Activated CD4-positive, alpha-beta T cell treated with anti-CD3 and anti-CD28 coated beads, Interleukin-2, amount 50 U/mL, for 16 hours (primary cell): ENCODE results near the gene STAB2.
A peak's percentile ranks its signal among the peaks of the same experiment; 100 is the strongest.

ENCODE experiments used
- DNase-seq: peaks from one replicate; pipeline ENCODE4 v3.0.0-alpha.2; 2020

The STAB2 gene, protein sequence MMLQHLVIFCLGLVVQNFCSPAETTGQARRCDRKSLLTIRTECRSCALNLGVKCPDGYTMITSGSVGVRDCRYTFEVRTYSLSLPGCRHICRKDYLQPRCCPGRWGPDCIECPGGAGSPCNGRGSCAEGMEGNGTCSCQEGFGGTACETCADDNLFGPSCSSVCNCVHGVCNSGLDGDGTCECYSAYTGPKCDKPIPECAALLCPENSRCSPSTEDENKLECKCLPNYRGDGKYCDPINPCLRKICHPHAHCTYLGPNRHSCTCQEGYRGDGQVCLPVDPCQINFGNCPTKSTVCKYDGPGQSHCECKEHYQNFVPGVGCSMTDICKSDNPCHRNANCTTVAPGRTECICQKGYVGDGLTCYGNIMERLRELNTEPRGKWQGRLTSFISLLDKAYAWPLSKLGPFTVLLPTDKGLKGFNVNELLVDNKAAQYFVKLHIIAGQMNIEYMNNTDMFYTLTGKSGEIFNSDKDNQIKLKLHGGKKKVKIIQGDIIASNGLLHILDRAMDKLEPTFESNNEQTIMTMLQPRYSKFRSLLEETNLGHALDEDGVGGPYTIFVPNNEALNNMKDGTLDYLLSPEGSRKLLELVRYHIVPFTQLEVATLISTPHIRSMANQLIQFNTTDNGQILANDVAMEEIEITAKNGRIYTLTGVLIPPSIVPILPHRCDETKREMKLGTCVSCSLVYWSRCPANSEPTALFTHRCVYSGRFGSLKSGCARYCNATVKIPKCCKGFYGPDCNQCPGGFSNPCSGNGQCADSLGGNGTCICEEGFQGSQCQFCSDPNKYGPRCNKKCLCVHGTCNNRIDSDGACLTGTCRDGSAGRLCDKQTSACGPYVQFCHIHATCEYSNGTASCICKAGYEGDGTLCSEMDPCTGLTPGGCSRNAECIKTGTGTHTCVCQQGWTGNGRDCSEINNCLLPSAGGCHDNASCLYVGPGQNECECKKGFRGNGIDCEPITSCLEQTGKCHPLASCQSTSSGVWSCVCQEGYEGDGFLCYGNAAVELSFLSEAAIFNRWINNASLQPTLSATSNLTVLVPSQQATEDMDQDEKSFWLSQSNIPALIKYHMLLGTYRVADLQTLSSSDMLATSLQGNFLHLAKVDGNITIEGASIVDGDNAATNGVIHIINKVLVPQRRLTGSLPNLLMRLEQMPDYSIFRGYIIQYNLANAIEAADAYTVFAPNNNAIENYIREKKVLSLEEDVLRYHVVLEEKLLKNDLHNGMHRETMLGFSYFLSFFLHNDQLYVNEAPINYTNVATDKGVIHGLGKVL (N-terminal part only)

DNA sequence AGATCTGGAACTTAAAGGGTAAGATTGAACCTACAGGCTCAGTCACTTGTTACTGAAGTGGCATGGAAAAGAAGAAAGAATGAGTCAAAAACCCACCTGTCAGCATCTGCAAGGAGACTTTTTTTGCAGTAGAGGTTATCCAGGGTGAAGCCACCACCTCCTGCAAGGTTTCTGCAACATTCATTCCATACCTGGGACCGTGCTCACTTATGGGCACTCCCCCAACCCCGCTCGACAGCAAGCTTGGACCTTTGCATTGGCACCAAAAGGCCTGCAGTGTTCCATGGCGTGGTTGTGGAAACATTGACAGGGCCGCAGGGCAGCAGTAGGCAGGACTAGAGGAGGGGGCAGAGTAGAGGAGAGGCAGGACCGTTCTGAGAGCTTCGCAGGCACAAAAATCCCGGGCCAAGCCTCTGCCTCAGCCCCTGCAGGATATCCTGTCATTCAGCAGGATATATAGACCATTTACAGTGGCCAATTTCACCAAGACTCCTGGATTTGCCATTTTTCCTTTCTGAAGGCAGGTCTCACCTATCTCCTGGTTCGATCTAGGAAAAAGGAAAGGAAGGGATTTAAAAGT is at the start of gene STAB2:
Gene STAB2, plus strand, starts transcription at position 483 of the 580 bp plus-strand sequence. CDS start 204 bp downstream, outside the sequence.
- no peak for DNase-seq

DNA sequence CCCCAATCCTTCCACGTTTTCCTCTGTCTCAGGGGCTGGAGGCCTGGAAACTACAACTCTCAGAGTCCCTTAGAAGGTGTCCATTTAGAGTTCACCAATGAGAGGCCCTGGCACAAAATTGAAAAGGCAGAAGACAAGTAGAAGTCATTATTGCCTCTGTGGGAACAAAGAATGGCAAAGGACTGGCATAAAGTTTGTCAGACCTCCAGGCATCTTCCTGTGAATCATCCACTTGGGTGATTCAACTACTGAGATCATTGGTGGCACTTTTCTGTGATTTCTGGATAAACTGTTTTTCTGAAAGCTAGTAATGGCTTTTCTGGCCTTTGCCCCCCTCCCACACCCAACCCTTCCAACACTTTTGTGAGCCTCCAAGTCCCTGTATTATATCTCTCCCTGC is 48.7 kb upstream of the STAB2 start:
- DNase-seq: peak; percentile 25

DNA sequence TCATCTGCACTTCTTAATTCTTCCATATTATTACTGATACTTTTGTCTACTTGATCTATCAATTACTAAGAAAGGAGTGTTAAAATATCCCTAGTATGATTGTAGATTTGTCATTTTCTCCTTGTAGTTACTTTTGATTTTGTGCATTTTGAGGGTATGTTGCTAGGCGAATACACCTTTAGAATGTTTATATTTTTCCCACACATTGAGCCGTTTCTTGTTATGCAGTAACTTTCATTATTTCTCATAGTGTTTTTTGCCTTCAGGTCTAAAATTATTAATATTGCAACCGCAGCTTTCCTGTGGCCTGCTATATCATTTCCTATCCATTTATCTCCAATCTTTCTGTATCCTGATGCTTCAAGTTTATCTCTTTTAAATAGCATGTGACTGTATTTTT is 46.8 kb upstream of the STAB2 start:
- DNase-seq: peak; percentile 60

DNA sequence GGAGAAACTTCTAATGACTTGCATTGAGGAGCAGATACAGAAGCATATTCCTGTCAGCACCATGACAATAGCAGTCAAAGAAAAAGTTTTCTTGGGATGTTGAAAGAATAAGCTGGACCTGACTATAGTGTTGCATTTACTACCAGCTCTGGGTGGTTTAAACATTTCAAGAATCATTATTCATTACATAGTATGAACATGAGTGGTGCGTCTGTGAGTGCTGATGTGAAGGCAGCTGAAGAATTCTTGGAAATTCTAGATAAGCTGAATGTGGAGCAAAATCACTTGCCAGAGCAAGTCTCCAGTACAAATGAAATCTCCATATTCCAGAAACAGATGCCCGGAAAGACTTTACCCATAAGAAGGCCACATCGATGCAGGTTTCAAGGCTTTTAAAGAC is 45.0 kb upstream of the STAB2 start:
- no peak for DNase-seq

DNA sequence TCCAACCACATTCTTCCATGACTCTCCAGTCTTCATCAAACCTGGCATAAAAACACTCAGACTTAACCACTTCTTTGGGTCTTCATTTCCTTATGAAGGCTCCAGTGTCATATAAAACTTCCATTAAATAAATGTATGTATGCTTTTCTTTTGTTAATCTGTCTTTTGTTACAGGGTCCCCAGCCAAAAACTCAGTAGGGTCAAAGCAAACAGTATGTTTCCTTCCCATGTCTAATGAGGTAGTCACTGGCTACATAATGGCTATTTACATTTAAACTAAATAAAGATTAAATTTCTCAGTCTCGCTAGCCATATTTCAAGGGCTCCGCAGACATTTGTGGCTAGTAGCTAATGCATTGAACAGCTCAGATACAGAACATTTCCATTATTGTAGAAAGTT is 40.1 kb upstream of the STAB2 start:
- no peak for DNase-seq

DNA sequence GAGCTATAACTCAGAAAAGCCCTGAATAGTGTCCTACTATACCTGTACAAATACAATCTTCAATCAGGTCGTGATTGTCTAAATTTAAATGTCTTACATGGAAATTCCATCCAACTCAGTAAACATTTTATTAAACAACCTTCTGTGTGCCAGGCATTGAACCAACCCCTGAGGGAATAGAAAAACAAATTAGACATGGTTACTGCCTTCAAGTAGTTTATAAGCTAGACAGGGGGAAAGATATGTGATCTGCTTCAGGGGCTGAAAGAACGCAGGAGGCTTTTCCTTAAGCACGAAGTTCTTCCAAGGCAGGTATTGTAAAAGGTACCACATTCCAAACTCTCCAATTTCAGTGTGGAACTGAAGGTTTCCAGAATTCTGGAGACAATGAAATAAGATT is 39.7 kb upstream of the STAB2 start:
- no peak for DNase-seq

DNA sequence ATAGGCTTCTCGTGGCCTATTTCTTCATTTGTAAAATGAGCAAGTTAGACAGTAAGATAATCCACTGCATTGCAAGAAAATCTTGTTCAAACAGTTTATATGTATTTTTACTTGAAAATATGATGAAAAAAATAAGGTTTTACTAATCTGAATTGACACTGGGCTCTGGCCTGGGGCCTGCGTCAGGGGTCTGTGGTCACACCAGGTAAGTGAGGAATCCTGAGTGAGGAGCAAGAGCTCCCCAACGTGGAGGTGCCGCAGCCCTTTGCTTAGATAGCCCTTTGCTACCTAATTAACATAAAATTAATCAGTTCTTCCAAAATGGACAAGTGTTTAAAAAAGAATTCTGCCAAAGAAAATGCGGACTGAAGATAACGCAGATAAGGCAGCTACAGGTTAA is 39.1 kb upstream of the STAB2 start:
- DNase-seq: no peak

DNA sequence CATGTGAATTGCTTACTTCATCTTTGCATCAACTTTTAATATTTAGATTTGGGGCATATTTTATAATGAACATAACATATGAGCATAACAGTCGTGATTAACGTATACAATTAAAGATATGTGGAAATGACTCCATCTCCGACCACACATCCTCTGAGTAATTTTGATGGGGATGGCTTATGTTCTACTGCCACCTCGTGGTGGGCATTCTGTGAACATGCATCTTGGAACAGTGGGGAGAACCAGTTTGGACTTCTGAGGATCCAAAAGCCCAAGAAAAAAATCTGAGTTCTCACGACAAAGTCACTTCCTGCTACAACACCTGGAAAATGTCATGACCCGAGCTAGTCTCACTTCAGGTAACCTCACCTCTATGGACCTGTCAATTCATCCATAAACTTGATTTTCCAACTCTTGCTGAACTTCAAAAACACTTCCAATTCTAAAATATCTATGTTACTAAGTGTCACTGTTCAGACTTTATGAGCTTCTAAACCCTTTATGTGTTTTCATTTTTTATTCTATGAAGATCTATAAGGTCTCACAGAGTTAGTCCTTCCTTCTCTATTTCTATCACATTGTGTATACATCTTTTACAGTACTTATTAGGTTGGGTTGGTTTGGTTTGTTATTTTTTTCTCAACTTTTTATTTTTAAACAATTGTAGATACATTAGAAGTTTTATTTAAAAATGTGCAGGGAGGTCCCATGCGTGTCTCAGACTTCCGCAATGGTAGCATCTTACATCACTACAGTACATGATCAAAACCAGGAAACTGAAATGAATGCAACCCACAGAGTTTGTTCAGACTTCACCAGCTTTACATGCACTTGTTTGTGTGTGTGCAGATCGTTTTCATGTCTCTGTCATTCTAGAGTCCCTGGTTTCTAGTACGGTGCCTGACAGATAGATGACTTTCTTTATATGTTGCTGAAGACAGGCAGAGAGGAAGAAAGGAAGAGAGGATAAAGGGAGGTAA is 38.2 kb upstream of the STAB2 start:
- DNase-seq: peak; percentile 83

DNA sequence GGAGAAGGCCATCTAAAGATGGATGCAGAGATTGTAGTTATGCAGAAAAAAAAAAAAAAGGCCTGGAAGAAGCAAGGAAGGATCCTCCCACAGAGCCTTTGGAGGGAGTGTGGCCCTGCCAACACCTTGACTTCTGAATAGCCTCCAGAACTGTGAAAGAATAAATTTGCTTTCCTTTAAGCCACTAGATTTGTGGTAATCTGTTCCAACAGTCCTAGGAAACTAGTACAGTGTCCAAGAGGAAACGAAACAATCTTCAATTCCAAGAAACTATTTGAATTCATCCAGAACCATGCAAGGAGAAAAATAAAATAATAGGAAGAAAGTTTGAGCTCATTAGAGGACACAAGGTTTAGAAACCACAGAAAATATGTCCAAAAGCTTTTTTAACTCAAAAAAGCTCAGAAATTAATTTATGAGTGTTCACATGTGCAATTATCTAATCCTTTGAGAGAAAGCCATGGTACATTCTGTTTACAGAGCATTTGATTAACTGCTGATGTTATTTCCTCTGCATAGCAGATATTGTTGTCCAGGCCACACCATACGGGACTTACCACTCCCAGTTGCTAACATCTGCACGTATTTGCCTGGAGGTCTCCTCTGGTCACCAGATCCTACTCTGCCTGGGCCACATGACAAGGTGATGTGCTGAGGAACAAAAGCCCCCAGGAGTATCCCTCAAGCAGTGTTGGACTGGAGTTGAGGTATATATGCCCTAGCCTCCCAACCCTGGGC is 30.0 kb upstream of the STAB2 start:
- DNase-seq: no peak

DNA sequence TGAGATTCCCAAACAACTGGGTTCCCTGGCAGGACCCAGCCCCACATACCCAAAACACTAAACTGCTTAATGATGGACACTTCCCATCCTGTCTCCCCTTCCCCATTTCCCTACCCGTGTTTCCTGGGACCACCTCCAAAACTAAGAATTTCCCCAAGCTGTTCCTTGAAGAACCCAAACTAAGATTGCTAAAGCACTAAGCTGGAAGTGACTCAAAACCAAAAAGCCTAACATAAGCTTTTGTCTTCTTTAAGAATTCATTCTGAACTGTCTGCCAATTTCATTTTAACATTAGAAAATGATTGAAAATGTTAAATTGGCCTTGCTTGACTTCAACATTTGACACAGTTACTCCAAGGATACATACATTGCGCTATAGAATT is 29.5 kb upstream of the STAB2 start:
- no peak for DNase-seq

DNA sequence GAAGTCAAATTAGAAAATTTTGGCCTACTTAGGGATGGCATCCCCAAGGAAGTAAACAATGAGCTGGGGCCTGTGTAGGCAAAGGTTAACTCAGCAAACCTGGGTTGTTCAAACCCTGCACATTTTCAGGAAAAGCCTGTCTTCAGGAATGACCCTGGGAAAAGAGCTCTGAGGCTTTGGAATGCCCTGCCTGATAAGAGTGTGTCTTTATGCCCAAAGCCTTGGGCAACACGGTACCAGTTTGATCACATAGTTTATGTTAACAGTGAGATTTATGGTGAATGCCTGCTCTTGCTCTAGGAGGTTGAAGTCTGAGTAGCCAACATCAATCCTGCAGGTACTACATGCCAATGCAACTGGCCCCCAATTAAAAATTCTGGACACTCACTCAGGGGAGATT is 28.2 kb upstream of the STAB2 start:
- DNase-seq: no peak

DNA sequence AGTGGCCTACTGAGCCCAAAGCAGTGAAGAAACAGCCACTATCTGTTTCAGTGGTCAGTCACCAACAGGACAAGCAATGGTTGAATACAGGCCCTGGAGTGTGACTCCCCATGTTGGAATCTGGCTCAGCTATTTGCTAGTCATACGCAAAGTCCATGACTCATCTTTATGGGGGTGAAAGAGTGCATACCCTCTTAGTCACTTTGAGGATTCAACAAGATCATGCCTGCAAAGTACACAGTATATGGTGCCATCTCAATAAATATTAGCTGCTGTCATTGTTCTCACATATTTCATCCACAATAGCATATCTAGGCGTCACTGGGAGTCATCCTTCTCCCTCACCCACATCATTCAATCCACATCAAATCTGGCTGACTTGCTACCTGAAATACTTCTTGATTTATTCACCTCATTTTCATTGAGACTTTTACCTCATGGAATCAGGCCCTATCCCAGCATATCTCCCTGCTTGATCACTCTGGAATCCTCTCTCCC is 26.4 kb upstream of the STAB2 start:
- DNase-seq: peak; percentile 5

DNA sequence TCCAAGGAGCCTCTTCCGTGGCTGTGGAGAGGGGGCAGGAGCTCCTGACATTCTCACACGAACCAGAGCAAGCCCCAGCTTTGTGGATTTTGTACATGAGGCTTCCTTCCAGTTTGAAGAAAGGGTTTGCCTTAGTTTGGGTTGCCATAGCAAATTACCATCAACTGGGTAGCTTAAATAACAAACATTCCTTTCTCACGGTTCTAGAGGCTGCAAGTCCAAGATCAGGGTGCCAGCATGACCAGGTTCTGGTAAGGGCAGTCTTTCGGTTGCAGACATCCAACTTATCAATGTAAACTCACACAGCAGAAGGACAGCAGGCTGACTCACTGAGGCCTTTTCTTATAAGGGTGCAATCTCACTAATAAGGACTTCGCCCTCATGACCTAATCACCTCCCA is 25.9 kb upstream of the STAB2 start:
- DNase-seq: no peak

DNA sequence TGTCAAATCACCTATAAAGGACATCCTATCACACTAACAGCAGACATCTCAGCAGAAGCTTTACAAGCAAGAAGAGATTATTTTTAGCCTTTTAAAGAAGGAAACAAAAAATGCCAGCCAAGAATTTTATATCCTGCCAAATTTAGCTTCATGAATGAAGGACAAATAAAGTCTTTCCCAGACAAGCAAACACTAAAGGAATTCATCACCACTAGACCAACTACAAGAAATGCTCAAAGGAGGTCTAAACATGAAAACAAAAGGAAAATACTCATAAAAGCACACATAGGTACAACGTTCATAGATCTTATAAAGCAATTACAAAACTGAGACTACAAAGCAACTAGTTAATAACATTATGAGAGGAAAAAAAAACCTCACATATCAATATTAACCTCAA is 20.7 kb upstream of the STAB2 start:
- no peak for DNase-seq

DNA sequence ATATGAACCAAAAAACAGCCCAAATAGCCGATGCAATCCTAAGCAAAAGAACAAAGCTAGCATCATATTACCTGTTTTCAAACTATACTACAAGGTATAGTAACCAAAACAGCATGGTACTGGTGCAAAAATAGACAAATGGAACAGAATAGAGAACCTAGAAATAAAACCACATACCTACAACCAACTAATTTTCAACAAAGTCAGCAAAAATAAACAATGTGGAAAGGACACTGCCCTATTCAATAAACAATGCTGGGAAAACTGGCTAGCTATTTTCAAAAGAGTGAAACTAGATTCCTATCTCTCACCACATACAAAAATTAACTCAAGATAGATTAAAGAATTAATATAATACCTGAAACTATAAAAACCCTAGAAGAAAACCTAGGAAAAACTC is 17.8 kb upstream of the STAB2 start:
- DNase-seq: no peak

DNA sequence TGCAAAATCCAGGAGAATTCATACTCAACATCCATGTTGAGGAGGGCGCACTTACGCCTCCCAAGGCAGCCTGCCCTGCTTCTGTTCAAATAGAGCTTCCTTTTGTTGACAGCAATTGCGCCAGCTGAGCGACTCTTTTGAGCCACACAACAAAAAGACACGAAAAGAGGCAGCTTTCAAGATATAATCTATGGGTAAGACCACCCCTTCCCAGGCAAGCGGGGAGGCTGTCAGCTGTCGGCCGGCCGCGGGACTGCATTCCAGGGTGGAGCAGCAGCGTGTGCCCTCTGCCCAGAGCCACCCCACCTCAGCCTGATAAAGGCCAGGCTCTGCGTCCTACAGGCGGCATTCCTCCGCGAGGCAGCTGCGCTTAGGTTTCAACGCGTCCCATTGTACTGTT is 15.8 kb upstream of the STAB2 start:
- no peak for DNase-seq

DNA sequence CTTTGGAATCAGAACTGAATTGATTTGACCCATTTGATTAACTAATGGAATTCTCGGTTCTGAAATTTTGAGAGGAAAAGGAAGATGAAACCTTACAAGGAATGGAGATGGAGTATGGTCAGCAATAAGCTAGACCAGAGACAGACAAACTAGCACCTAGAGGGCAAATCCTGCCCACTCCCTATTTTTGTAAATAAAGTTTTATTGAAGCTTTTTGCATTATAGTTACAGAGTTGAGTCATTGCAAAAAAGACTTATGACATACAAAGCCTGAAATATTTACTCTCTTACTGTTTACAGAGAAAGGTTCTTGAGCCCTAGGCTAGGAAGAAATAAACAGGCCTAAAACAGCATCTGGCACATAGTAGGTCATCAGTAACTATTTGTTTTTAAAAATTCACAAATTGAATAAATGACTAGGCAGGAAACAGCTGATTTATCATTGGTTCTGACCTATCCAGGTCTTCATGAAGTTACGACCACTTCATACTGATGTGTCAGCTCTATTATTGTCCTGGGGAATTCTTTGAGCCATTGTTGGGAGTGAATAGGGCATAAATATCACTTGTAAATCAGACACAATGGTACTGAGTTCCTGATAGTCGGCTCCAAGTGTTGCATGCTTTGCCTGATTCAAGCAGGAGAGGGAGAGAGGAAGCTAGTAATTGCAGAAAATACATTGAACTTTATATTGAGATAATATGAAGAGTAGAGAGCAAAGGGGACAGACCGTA is 14.6 kb upstream of the STAB2 start:
- DNase-seq: no peak

DNA sequence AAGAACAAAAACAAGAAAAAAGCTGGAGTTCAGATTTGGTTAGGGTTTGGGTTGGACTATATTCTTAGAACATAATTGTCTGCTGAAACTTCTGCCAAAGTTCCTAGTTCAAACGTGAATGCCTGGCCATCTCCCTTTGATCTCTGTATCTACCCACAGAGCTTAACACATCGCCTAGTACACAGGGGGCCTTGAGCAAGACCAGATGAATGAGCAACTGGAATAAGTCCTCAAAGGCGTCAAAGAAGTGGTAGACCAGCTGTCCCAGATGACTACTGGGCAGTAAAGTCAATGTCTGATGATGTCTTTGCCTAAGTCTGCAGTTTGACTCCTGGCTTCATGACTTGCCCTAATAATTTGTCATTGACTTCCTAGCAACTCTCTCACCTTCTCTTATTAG is 13.9 kb upstream of the STAB2 start:
- DNase-seq: no peak

DNA sequence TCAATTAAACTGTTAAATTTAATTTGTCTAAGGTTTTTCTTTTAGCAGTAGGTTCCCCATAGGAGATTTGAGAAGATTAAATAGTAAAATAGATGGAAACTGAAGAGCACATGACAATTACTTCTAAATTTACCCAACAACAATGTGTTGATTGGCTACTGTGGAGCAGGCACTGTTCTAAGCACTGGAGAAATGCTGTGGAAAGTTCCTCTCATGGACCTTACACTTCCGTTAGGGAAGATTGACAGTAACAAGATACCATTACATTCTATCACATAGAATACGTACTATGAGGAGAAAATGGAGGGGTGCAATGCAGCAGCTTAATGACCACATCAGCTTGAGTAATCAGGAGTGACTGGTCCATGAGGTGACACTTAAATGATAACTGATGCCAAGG is 8.1 kb upstream of the STAB2 start:
- DNase-seq: no peak

DNA sequence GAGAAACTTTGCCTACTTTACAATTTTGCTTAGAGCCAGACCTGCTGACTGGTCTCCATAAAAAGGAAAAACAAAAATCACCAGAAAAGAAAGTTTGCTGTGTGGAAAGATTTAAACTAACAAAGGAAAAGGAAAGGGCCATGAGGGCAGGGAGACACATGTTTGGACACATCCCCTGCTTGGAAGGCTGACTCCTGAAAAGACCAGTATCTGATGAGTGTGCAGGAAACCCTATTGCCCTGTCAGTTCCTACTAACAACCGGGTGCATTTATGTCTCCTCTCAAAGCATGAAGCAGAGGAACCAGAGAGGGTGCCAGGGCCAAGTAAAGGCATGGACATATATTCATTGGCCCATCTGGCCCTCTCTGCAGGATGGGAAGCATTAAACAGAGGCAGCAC is 7.0 kb upstream of the STAB2 start:
- DNase-seq: no peak
